Measurements from ENCODE around the gene FGFR3.

The FGFR3 gene

GRCh38 chr4:1746265-1746691 is 46.8 kb upstream of the FGFR3 start:
- TF ChIP-seq REST (IDR thresholded peaks at IDR 0.05; ENCODE audit: insufficient read depth in 1 of 2, low read depth in 2 of 2, low read length in 2 of 2), result no peak
- TF ChIP-seq FOXP2 (optimal IDR thresholded peaks at IDR 0.05; ENCODE audit: borderline replicate concordance, extremely low read depth, extremely low read length, insufficient read depth), result no peak
- no peak for TF ChIP-seq SIN3A (IDR thresholded peaks at IDR 0.05; ENCODE audit: borderline replicate concordance, insufficient read depth, low read length)
- TF ChIP-seq TAF1 (IDR thresholded peaks at IDR 0.05; ENCODE audit: borderline replicate concordance, insufficient read depth, low read length), result no peak
- no peak for TF ChIP-seq POLR2AphosphoS5 (IDR thresholded peaks at IDR 0.05; ENCODE audit: low read depth, low read length)

GRCh38 chr4:1746919-1747602 is 46.0 kb upstream of the FGFR3 start:
- no peak for TF ChIP-seq POLR2AphosphoS5 (IDR thresholded peaks at IDR 0.05; ENCODE audit: low read depth, low read length)
- TF ChIP-seq REST (IDR thresholded peaks at IDR 0.05; ENCODE audit: insufficient read depth in 1 of 2, low read depth in 2 of 2, low read length in 2 of 2), result no peak
- no peak for TF ChIP-seq SIN3A (IDR thresholded peaks at IDR 0.05; ENCODE audit: borderline replicate concordance, insufficient read depth, low read length)
- no peak for TF ChIP-seq FOXP2 (optimal IDR thresholded peaks at IDR 0.05; ENCODE audit: borderline replicate concordance, extremely low read depth, extremely low read length, insufficient read depth)
- no peak for TF ChIP-seq TAF1 (IDR thresholded peaks at IDR 0.05; ENCODE audit: borderline replicate concordance, insufficient read depth, low read length)

GRCh38 chr4:1747603-1747967 is 45.5 kb upstream of the FGFR3 start:
- TF ChIP-seq POLR2AphosphoS5 (IDR thresholded peaks at IDR 0.05; ENCODE audit: low read depth, low read length) (no peak), REST (IDR thresholded peaks at IDR 0.05; ENCODE audit: insufficient read depth in 1 of 2, low read depth in 2 of 2, low read length in 2 of 2) (no peak), FOXP2 (optimal IDR thresholded peaks at IDR 0.05; ENCODE audit: borderline replicate concordance, extremely low read depth, extremely low read length, insufficient read depth) (no peak)

GRCh38 chr4:1748465-1748995 is 44.6 kb upstream of the FGFR3 start:
- TF ChIP-seq FOXP2 (optimal IDR thresholded peaks at IDR 0.05; ENCODE audit: borderline replicate concordance, extremely low read depth, extremely low read length, insufficient read depth) (no peak), POLR2AphosphoS5 (IDR thresholded peaks at IDR 0.05; ENCODE audit: low read depth, low read length) (no peak), SIN3A (IDR thresholded peaks at IDR 0.05; ENCODE audit: borderline replicate concordance, insufficient read depth, low read length) (no peak), REST (IDR thresholded peaks at IDR 0.05; ENCODE audit: insufficient read depth in 1 of 2, low read depth in 2 of 2, low read length in 2 of 2) (no peak), TAF1 (IDR thresholded peaks at IDR 0.05; ENCODE audit: borderline replicate concordance, insufficient read depth, low read length) (no peak)

Measured in PFSK-1 (cell line).